ENCODE results near the gene MAGEA12.
"Not testable (repeated sequence)": the region's sequence is repeated elsewhere in the genome, so short reads cannot be mapped to it uniquely, and the experiment has no call there.

MAGEA12 gene, protein sequence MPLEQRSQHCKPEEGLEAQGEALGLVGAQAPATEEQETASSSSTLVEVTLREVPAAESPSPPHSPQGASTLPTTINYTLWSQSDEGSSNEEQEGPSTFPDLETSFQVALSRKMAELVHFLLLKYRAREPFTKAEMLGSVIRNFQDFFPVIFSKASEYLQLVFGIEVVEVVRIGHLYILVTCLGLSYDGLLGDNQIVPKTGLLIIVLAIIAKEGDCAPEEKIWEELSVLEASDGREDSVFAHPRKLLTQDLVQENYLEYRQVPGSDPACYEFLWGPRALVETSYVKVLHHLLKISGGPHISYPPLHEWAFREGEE

GRCh38 chrX:152733261-152733975, at the start of gene MAGEA12, which contains the start of gene CSAG1:
Gene MAGEA12 (plus strand): TSS chrX:152733757. CDS start chrX:152736162, 2,405 bp downstream.
Gene CSAG1 (minus strand): TSS chrX:152733721. CDS start chrX:152732460, 1,261 bp downstream.
- DNase-seq (ENCODE audit: low read depth, low spot score) = no peak

DNA sequence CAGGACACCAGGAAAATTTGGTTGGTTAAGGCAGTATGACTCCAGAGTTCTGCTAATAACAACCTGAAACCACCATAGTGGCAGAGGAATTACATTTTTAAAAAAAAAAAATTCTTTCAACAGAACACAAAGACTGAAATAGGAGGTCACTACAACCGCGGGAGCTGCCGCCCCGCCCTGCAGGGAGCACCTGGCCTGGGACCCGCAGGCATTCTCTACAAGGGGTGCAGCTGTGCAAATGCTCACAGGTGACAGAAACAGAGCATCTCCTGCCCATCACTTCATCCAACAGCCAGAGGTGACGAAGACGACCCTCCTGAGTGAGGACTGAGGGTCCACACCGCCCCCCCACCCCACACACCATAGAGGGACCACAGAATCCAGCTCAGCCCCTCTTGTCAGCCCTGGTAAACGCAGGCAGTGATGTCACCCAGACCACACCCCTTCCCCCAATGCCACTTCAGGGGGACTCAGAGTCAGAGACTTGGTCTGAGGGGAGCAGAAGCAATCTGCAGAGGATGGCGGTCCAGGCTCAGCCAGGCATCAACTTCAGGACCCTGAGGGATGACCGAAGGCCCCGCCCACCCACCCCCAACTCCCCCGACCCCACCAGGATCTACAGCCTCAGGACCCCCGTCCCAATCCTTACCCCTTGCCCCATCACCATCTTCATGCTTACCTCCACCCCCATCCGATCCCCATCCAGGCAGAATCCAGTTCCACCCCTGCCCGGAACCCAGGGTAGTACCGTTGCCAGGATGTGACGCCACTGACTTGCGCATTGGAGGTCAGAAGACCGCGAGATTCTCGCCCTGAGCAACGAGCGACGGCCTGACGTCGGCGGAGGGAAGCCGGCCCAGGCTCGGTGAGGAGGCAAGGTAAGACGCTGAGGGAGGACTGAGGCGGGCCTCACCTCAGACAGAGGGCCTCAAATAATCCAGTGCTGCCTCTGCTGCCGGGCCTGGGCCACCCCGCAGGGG, 35.3 kb upstream of the MAGEA12 start, which contains the start of gene MAGEA3:
Gene MAGEA3 (plus strand): TSS at position 843 of the 980 bp plus-strand sequence. CDS start 2,039 bp downstream, outside the sequence.
- DNase-seq (ENCODE audit: low read depth, low spot score) = not testable (repeated sequence)

- not testable (repeated sequence) for DNase-seq (ENCODE audit: low read depth, low spot score)
Observed at GRCh38 chrX:152700390-152700789, 33.2 kb upstream of the MAGEA12 start.

DNA sequence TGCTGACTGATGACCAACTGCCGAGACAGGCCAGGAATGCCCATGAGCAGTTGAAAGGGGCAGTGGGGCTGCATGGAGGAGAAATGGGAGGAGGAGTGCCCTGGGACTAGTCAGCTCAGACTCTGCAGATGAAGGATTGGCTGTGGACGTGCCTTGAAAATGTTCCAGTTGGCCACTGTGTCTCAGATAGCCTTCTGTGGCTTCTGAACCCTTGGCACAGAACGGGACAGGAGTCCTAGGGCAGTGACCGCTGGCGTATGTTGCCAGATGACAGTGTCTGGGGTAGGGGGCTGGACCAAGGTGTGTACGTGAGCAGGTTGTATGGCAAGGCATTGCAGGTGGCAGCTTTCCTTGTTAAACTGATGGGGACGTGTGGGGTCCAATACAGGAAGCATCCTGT, 27.1 kb upstream of the MAGEA12 start:
- not testable (repeated sequence) for DNase-seq (ENCODE audit: low read depth, low spot score)

DNA sequence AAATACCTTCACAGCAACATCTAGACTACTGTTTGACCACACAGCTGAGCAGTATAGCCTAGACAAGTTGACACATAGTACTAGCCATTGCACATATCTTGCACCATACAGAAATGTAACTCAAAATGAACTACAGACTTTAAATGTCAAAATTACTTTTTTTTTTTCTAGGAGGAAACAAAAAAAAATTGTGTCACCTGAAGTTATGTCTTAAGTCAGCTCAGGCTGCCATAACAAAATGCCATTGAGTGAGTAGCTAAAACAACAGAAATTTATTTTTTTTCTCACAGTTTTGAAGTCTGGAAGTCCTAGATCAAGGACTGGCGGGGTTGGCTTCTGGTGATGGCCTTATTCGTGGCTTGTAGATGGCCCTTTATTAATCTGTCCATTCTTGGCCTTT, 24.4 kb upstream of the MAGEA12 start, which contains the start of gene CSAG2:
Gene CSAG2 (minus strand): TSS at position 101 of the 400 bp plus-strand sequence. CDS start 161 bp downstream, outside the sequence.
- not testable (repeated sequence) for DNase-seq (ENCODE audit: low read depth, low spot score)

- DNase-seq (ENCODE audit: low read depth, low spot score) = not testable (repeated sequence)
Observed at GRCh38 chrX:152713195-152713594, 20.4 kb upstream of the MAGEA12 start.

- not testable (repeated sequence) for DNase-seq (ENCODE audit: low read depth, low spot score)
Observed at GRCh38 chrX:152713815-152714787, 19.5 kb upstream of the MAGEA12 start, which contains the start of gene MAGEA2B. Gene MAGEA2B (plus strand): TSS chrX:152714628. CDS start chrX:152717107, 2,479 bp downstream.

GRCh38 chrX:152725409-152725808, 8.1 kb upstream of the MAGEA12 start:
- no peak for DNase-seq (ENCODE audit: low read depth, low spot score)

DNA sequence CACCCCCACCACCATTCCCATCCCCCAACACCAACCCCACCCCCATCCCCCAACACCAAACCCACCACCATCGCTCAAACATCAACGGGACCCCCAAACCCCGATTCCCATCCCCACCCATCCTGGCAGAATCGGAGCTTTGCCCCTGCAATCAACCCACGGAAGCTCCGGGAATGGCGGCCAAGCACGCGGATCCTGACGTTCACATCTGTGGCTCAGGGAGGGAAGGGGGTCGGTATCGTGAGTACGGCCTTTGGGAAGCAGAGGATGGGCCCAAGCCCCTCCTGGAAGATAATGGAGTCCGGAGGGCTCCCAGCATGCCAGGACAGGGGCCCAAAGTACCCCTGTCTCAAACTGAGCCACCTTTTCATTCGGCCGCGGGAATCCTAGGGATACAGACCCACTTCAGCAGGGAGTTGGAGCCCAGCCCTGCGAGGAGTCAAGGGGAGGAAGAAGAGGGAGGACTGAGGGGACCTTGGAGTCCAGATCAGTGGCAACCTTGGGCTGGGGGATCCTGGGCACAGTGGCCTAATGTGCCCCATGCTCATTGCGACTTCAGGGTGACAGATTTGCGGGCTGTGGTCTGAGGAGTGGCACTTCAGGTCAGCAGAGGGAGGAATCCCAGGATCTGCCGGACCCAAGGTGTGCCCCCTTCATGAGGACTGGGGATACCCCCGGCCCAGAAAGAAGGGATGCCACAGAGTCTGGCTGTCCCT, 744 bp downstream of the MAGEA12 start:
- not testable (repeated sequence) for DNase-seq (ENCODE audit: low read depth, low spot score)

DNA sequence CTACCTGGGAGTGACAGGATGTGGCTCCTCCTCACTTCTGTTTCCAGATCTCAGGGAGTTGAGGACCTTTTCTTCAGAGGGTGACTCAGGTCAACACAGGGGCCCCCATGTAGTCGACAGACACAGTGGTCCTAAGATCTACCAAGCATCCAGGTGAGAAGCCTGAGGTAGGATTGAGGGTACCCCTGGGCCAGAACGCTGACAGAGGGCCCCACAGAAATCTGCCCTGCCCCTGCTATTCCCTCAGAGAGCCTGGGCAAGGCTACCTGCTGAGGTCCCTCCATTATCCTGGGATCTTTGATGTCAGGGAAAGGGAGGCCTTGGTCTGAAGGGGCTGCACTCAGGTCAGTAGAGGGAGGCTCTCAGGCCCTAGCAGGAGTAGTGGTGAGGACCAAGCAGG, 1.5 kb downstream of the MAGEA12 start:
- DNase-seq (ENCODE audit: low read depth, low spot score) = no peak

GRCh38 chrX:152735860-152736511, 2.4 kb downstream of the MAGEA12 start:
- no peak for DNase-seq (ENCODE audit: low read depth, low spot score)

GRCh38 chrX:152736528-152736927, 3.0 kb downstream of the MAGEA12 start:
- DNase-seq (ENCODE audit: low read depth, low spot score) = not testable (repeated sequence)

DNA sequence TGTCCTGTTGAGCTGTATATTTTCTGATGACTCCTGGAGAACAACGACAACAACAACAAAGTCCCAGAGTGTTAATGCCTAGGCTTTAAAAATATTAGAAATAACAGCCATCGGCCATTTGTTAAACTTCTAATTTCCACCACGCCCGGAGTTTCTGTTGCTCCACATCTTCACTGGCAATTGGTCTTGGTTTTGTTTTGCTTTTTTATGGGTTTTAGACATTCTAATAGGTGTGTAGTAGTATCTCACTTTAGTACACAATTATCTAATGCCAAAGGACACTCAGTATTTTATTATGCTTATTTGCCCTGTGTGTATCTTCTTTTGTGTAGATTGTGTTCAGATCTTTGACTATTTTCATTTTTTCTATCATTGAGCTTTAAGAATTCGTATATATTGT, 5.0 kb downstream of the MAGEA12 start:
- DNase-seq (ENCODE audit: low read depth, low spot score) = no peak

- not testable (repeated sequence) for DNase-seq (ENCODE audit: low read depth, low spot score)
Observed at GRCh38 chrX:152753686-152754650, 20.4 kb downstream of the MAGEA12 start, which contains the start of gene MAGEA2. Gene MAGEA2 (minus strand): TSS chrX:152753842. CDS start chrX:152751363, 2,479 bp downstream.

GRCh38 chrX:152754871-152755270, 21.3 kb downstream of the MAGEA12 start:
- DNase-seq (ENCODE audit: low read depth, low spot score) = not testable (repeated sequence)

DNA sequence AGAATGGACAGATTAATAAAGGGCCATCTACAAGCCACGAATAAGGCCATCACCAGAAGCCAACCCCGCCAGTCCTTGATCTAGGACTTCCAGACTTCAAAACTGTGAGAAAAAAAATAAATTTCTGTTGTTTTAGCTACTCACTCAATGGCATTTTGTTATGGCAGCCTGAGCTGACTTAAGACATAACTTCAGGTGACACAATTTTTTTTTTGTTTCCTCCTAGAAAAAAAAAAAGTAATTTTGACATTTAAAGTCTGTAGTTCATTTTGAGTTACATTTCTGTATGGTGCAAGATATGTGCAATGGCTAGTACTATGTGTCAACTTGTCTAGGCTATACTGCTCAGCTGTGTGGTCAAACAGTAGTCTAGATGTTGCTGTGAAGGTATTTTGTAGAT, 25.4 kb downstream of the MAGEA12 start, which contains the start of gene CSAG3:
Gene CSAG3 (plus strand): TSS at position 301 of the 400 bp plus-strand sequence.
- not testable (repeated sequence) for DNase-seq (ENCODE audit: low read depth, low spot score)

DNA sequence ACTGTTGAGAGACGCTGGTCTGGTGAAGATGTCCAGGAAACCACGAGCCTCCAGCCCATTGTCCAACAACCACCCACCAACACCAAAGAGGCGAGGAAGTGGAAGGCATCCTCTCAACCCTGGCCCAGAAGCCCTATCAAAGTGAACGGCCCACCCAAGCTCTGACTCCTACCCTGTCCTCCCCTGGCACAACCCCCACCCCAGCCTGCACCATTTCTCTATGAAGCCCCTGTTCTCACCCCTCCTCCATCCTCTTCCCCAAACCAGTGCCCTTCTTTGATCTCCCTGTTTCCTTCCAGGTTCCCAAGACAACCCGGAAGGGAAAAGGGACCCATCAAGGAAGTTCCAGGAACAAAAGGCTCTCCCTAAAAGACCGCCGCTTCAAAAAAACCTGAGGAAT, 26.0 kb downstream of the MAGEA12 start:
- not testable (repeated sequence) for DNase-seq (ENCODE audit: low read depth, low spot score)

All from activated CD4-positive, CD25-positive, alpha-beta regulatory T cell treated with anti-CD3 and anti-CD28 coated beads, Interleukin-2, amount 50 U/mL, for 16 hours (primary cell).